Suppressor macrophage treated with lipopolysaccharide for 4 hours (primary cell): ENCODE results near the gene POLA2.
"Not testable (repeated sequence)": the region's sequence is repeated elsewhere in the genome, so short reads cannot be mapped to it uniquely, and the experiment has no call there.

Experiments
- DNase-seq: peaks from one replicate; pipeline ENCODE4 v3.0.0-alpha.2; 2020

Gene POLA2

DNA sequence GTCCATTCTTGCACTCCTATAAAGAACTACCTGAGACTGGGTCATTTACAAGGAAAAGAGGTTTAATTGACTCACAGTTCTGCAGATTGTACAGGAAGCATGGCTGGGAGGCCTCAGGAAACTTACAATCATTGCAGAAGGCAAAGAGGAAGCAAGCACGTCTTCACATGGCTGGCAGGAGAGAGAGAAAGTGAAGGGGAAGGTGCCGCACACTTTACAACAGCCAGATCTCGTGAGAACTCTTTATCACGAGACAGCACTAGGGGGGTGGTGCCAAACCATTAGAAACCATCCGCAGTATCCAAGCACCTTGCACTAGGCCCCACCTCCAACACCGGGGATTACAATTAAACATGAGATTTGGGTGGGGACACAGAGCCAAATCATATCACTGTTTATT, 19.4 kb upstream of the POLA2 start:
- no peak for DNase-seq

DNA sequence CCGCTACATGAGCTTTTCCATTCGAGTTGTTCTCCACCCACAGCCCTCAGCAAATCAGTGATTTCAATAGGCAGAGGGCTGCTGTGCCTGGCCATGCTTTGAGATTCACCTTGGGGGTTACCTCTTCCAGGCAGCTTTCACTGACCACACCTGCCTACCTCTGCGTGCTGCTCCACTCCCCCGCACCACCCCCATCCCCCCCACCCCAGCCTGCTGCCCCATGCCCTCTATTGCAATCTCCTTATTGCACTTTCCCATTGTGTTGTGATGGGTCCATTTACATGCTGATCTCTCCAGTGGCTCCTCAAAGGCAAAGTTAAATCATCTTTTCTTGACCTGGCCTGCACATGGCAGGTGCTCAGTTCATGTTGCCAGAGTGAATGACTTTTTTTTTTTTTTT, 18.0 kb upstream of the POLA2 start:
- no peak for DNase-seq

DNA sequence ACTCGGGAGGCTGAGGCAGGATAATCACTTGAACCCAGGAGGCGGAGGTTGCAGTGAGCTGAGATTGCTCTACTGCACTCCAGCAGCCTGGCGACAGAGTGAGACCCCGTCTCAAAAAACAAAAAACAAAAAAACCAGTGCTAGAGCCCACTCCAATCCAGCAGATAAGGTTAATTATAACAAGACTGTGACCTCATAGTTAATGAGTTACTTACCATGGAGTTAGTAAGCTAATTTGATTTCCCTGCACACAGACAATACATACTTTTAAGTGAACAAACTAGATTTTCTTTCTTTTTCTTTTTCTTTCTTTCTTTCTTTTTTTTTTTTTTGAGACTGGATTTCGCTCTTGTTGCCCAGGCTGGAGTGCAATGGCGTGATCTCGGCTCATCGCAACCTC, 16.7 kb upstream of the POLA2 start:
- DNase-seq, result not testable (repeated sequence)

DNA sequence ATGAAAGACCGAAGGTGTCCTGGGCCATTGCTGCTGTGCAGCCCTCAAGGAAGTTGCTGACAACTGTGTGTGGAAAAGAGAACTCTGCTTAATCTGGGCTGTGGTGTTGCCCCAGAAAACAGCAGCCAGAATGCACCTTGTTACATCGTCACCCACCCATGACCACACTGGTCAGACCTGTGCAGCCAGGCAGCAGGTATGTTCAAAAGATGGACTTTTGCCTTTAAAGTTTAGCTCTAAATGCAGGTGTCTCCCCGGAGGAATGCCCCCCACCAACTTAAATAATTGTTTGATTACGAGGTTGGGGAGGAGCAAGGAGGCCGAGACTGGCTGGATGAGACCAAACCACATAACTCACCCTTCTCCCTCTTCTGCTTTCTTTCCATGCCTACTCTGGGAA, 15.3 kb upstream of the POLA2 start:
- DNase-seq, result no peak

DNA sequence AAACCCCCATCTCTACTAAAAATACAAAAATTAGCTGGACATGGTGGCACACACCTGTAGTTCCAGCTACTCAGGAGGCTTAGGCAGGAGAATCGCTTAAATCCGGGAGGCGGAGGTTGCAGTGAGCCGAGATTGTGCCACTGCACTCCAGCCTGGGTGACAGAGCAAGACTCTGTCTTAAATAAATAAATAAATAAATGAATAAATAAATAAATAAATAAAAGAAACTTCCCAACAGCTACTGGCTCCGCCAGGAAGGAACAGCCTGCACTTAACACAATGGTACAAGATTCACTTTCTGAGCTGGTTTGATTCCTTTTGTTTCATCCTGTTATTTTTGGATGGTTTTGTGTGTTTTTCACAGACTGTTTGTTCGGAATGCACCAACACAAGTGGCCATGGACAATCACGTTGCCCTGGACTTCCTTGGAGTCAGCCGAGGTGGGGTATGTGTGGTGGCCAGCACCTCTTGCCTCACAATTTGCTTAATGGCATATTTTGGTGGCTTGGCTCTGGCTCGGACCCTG, 13.5 kb upstream of the POLA2 start:
- not testable (repeated sequence) for DNase-seq

DNA sequence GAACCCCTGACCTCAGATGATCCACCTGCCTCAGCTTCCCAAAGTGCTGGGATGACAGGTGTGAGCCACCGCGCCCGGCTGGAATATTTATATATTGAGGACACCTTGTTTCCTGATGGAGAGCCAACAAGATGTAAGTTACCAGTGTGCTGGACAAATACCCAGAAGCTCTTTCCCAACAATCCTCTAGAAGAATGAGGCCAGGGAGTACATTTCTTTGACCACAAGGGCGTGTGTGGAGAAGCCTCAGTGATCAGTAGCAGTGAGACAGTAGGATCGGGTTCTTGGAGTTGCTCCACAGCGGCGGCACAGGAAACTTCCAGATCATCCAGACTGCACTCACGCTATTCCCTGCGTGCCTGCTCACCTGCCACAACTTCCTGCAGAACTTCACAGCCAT, 10.3 kb upstream of the POLA2 start:
- DNase-seq, result no peak

DNA sequence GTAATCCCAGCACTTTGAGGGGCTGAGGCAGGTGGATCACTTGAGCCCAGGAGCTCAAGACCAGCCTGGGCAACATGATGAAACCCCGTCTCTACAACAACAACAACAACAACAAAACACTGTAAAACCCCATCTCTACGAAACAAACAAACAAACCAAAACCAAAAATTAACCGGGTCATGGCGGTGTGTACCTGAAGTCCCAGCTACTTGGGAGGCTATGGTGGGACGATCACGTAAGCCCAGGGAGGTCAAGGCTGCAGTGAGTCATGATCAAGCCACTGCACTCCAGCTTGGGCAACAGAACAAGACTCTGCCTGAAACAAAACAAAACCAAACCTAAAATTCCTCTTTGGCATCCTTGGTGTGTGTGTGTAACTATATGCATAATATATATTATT, 7.0 kb upstream of the POLA2 start:
- no peak for DNase-seq

DNA sequence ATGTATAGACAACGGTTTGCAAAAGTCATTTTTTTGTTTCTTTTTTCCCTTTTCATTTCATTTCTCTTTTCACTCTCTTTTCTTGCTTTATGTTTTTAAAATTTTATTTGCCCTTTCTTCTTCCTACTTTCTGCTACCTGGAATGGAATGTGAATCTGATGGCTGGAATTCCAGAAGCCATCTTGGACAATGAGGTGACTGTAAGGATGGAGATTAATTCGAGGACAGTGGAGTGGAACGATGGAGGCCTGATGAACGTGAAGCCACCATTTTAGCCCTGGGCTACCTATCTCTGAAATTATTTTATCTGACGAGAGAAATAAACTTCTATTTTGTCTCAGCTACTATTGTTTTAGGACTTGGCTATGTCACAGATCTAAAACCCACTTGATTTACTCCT, 2.8 kb upstream of the POLA2 start:
- no peak for DNase-seq

DNA sequence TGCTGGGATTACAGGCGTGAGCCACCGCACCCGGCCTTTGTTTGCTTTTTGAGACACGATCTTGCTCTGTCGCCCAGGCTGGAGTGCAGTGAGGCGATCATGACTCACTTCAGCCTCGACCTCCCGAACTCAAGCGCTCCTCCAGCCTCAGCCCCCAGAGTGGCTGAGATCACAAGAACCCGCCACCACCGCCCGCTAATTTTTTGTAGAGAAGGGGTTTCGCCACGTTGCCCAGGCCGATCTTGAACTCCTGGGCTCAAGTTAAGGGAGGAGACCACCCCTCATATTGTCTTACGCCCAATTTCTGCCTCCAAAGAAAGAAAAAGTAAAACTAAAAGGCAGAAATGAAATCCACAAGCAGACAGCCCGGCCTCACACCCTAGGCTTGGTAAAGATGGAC, 1.5 kb upstream of the POLA2 start:
- no peak for DNase-seq

DNA sequence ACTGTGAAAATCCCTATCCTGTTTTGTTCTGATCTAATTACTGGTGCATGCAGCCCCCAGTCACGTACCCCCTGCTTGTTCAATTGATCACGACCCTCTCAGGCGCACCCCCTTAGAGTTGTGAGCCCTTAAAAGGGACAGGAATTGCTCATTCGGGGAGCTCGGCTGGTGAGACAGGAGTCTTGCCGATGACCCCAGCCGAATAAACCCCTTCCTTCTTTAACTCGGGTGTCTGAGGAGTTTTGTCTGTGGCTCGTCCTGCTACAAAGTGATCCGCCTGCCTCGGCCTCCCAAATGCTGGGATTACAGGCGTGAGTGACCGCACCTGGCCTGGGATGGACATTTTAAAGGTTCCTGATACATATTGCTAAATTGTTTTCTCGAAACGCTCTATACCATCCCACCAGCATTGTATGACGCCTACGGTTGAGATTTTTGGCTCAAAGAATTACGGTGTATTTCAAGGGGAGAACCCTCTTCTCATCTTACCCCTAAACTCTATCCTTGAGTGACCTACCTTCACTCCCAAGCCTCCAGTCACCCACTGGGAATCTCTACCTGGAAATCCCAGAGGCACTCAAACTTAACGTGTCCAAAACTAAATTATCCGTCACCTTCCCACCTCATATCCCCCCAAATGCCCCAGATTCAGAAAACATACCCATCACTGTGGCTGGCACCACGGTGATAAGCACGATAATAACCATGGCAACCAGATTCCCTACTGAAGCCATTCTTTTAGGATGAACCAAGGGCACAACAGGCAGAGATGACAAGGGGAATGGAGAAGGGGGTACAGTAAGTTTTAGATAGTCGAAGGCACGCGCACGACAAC, 789 bp upstream of the POLA2 start:
- no peak for DNase-seq

DNA sequence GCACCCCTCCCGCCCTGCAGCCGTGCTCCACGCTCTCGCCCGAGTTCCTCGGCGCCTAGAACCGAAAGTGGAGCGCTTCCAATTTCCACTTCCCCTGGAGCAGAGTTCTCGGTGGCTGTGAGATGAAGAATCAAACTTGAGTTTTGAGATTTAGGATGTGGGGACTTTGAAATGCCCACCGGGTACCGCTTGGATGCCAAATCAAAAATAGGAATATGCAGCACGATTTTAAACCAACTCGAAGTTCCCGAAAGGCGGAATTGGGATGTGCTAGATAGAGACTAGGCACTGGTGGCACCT, 569 bp downstream of the POLA2 start:
- peak; percentile 88 for DNase-seq

DNA sequence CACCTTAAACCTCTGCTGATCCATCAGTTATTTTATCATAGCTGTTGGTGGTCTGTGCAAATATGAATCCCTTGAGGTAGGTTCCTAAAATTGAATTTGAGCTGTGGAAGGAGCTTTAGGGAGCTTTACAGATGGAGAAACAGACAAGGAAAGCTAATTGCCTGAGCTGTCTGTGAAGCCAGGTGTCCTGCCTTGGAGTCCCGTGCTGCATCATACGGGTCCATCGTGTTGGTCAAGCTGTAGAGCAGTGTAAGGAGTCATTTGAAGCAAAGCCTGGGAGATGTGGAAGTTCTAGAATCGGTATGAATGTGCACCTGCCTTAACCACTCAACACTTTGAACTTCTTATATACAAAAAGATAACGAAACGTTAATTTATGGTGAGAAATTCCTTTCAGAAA, 1.0 kb downstream of the POLA2 start:
- peak; percentile 33 for DNase-seq

DNA sequence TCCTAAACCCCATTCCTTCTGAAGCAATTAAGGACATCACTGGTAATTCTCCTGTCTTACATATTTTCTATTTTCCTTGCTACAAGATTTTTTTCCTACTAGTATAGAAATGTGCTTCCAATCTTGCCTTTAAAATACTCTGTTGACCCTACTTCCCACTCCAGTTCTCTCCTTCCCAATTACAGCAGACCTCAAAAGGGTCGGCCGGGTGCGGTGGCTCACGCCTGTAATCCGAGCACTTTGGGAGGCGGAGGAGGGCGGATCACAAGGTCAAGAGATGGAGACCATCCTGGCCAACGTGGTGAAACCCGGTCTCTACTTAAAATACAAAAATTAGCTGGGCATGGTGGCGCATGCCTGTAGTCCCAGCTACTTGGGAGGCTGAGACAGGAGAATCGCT, 3.0 kb downstream of the POLA2 start:
- not testable (repeated sequence) for DNase-seq

DNA sequence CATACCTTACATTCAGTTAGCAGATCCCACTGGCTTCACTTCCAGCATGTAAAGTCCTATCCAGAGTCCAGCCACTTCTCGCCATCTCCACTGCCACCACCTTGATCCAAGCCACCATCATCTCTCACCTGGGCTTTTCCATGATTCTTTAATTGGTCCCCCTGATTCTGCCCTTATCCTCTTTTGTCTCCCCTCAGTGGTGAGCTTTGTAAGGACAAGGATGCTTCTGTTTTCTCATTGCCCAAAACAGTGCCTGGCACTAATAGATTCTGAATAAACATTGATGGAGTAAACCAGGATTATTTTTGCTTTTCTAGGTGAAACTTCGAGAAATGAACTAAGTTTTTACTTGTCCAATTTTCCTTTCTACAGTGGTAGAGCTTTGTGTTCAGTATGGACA, 4.4 kb downstream of the POLA2 start:
- no peak for DNase-seq

DNA sequence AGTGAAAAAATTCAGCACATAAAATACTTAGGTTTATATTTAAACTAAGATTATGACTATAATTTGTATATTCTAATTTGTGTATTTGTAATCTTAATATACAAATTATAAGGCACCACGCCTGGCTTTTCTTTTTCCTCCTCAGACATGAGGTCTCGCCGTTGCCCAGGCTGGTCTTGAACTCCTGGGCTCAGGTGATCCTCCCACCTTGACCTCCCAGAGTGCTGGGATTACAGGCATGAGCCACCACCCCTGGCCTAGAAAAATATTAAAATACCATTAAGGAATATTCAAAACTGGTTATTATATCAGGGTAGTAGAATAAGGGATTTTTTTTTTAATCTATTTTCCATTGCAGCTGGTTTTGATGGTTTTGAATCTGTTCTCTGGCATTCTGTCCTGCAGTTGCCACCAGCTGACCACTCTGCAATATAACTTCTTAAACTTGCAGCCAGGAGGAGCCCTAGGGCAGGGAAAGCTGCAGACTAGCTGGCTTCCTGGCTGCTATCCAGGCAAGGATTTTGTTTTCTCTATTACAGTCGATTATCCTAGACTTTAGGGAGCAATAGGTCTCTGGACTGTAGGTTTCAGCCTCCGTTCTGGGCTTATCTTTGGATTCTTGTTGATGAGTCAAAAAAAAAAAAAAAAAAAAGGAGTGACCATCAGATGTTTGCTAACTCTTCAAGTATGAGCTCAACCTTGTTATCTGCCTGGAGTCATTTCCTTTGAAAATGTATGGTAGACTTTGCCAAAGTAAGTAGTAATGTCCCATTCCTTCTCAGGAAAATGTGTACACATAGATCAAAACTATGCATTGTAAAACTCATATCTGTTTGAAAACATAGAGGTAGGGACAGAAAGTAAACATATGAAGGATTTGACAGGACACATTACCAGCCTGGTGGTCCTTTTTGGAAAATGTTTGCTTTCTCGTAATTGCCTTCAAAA, 13.2 kb downstream of the POLA2 start:
- DNase-seq, result peak; percentile 82

DNA sequence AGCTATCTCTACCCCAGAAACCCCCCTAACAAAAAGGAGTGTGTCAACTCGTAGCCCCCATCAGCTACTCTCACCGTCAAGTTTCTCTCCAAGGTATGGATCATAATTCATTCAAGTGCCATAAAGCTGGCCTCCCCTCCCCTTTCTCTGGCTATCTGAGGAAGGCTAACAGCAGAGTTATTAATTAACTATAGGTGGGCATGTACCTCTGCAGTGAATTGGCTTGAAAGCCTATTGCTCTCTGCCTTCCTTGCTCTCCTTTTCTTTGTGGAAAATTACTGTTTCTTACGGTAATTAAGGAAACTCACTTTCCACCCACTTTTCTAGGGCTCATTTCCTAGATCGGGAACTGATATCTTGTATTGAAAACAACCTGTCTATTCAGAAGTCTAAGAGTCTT, 14.1 kb downstream of the POLA2 start:
- no peak for DNase-seq

DNA sequence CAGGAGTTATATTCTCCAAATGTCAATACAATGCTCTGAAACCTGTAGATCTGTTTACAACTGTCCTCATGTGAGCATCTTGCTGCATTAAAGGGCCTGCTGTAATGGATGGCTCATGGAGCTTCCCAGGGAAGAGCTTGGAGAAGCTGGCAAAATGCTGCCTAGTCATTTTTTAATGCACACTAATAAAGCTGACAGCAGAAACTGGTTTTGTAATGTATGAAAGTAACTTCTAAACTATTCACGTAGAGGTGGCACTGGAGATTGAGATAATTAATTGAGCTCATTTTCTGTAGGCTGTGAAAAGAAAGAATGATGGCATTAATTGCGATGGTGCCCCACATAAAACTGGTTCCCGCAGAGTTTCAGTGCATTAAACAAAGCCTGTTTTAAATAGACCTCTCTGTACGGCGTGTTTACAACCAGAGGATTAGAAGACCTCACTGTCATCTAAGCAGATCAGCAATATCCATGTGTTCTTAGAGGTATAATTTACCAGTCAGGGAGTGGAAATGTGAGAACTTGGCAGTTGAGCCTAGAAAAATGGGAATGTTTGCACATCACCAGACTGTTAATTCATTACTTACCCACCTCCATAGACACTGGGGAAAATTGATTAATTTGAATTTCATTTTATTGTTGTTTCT, 16.0 kb downstream of the POLA2 start:
- no peak for DNase-seq

DNA sequence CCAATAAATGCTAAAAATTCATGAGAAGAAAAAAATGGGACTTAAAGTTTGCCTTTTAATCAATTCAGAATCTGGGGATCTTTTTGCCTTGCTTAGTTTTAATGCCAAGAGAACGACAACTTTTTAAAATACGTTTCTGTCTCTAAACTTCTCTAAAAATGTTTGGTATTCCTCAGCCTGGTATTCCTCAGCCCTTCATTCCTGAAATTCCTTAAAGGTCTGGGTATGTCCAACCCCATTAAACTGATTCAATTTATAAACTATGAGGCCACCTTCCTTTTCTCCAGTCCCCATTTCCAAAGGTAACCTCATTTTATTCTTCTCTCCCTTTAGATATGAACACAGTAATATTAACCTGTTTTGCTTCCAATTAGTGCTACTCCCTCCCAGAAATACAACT, 16.6 kb downstream of the POLA2 start:
- DNase-seq, result no peak

DNA sequence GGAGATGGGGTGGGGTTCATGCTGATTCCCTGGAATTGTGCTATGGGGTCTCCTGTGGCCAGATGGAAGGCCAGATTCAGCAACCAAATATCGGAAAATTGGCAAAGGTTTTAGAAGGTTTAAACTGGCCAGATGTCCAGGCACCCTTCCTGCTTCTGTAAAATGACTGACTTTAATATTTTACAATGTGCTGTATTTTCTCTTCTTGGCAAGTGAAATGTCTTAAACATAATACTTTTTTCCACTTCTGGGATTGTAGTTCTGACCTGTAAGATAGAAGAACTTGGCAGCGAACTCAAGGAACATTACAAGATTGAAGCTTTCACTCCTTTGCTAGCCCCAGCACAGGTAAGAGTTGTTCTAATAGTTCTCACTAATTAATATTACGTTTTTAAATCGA, 17.5 kb downstream of the POLA2 start:
- no peak for DNase-seq

DNA sequence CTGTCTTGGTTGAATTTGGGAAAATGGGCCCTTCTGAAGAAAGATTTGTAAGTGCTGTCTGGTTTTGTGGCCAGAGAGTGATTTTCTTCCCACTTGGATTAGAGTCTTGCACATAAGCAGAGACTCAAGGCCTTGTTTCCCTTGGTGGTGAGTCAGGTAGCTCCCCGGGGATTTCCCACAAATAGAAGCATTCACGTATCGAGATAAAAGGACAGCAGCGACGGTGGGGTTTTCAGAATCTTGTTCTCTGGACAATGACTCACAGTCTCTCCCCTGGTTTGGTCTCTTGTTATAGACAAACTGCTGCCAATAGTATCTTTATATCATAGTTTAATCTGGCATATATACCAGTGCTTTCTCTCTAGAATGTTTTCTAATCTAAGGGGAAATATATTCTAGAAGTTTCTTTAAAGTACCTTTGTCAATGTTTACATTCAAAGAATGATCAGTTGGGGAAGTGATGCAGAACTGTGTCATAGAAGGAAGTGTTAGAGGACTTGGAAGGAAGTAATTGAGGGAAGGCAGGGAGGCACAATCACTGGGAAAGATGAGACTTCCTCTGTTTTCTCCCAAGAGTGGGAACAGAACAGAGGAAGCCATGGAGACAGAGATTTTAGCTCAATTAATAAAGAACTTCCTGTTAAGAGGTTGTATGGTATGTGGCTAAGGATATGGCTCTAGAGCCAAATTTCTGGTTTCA, 18.1 kb downstream of the POLA2 start:
- peak; percentile 83 for DNase-seq

DNA sequence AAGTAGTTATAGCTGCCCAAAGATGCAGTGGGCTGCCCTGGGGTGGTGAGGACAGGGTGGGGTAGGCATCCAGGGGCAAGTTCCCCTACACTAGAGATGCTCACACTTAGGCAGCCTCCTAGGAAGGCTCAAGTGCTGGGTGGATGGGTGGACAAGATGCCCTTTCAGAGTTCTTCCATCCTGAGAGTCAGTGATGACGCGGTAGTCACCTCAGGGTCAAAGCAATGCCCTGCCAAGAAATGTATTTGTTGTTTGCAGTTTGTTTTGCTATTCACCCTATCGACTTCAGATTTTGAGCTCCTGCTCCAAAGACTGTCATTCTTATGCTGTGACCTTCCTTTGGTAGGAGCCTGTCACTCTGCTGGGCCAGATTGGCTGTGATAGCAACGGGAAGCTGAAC, 18.9 kb downstream of the POLA2 start:
- DNase-seq, result no peak

DNA sequence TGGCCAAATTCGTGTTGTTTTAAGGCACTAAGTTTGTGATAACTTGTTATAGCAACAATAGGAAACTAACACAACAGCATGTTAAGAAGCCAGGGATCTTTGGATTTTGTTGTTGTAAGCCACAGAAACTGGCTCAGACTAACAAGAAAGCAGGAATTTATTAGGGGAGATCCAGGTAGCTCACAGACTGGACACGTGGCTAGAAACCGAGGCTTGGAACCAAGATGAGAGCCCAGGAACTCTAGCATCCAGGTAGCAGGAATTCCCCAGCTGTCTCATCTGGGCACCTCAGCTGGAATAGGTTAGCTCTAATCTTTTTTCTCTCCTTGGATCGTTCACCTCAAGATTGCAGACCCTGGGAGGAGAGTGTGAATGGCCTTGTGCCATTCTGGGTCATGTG, 24.9 kb downstream of the POLA2 start:
- no peak for DNase-seq

DNA sequence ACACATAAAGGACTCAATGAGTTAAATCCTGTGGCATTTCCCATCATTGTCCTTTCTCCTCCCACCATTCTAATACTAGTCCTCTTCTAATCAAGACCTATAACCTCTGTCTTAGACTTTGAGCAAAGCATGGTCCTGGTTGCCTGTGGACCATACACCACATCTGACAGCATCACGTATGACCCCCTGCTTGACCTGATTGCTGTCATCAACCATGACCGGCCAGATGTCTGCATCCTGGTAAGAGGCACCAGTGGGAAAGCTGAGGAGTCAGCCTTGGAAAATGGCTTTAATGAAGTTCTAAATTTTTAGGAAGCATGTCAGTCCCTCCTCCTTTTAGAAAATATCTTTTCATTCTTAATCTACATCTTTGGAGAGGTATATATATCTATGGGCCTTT, 25.8 kb downstream of the POLA2 start:
- DNase-seq, result no peak
